T-helper 2 cell treated with Interferon-gamma antibody and Interleukin-4, amounts not matched to agents 5 μg/mL and 100 μg/mL, for 36 hours (primary cell): ENCODE data around the gene FIBCD1.
A peak's percentile ranks its signal among the peaks of the same experiment; 100 is the strongest.

Experiments used
- DNase-seq: peaks from one replicate; pipeline ENCODE4 v3.0.0; 2021; ENCODE audit warnings: low spot score
- H3K27ac Mint-ChIP-seq: one replicate; pipeline ENCODE4 v1.8.0; 2021; ENCODE audit warnings: mild to moderate bottlenecking, mixed read lengths
- H3K27me3 Mint-ChIP-seq: one replicate; pipeline ENCODE4 v1.8.0; 2021; ENCODE audit warnings: low read depth, mixed read lengths
- H3K36me3 Mint-ChIP-seq: one replicate; pipeline ENCODE4 v1.8.0; 2021; ENCODE audit warnings: low read depth, mixed read lengths
- H3K4me1 Mint-ChIP-seq: one replicate; pipeline ENCODE4 v1.8.0; 2021; ENCODE audit warnings: low read depth, mixed read lengths
- H3K4me3 Mint-ChIP-seq: one replicate; pipeline ENCODE4 v1.8.0; 2022; ENCODE audit warnings: mild to moderate bottlenecking, moderate library complexity, mixed read lengths
- H3K9me3 Mint-ChIP-seq: one replicate; pipeline ENCODE4 v1.8.0; 2021; ENCODE audit warnings: mixed read lengths

The FIBCD1 gene, protein sequence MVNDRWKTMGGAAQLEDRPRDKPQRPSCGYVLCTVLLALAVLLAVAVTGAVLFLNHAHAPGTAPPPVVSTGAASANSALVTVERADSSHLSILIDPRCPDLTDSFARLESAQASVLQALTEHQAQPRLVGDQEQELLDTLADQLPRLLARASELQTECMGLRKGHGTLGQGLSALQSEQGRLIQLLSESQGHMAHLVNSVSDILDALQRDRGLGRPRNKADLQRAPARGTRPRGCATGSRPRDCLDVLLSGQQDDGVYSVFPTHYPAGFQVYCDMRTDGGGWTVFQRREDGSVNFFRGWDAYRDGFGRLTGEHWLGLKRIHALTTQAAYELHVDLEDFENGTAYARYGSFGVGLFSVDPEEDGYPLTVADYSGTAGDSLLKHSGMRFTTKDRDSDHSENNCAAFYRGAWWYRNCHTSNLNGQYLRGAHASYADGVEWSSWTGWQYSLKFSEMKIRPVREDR

DNA sequence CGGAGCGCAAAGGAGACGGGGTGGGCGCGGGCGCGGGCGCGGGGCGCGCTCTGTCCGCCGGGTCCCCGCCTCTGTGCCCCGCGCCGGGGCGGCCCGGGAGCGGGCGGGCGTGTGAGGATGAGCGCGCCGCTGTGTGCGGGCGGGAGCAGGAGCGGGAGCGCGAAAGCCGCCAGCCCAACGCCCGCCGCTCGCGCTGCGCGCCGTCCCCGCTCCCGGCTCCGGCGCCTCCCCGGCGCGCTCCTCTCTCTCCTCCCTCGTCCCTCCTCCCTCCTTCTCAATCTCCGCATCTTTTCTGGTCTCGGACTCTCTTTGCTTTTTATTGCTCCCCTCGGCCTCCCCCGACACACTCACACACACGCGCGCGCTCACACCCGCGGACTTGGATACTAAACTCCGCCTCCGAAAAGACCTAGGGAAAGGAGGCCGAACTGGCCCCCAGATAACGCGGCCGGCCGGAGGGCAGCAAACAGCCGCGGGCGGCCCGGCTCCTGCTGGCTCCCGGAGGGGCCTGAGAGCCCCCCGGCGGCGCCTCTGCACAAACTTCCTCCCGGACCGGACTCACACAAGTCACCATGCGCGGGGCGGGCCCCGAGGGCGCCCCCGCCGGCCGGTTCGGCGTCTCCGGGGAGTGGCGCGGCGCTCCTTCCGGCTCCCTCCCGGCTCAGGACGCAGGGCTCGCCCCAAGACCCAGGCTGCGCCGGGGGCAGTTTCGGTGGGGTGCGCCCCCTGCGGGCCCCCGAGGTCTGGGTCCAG is at the start of gene FIBCD1:
Gene FIBCD1, minus strand, starts transcription at position 596 of the 753 bp plus-strand sequence. CDS start 640 bp downstream, outside the sequence.
- H3K27me3 Mint-ChIP-seq: peaks cover 54% of the 10 kb centered on the region
- peak within 1 kb of the TSS; percentile 77 for H3K4me3 Mint-ChIP-seq
- H3K9me3 Mint-ChIP-seq: no peaks in the 10 kb centered on the region
- peak; percentile 23 for DNase-seq
- H3K36me3 Mint-ChIP-seq: no peaks in the 10 kb centered on the region
- peaks cover 5% of the 10 kb centered on the region for H3K4me1 Mint-ChIP-seq
- no peak within 1 kb of the TSS for H3K27ac Mint-ChIP-seq

DNA sequence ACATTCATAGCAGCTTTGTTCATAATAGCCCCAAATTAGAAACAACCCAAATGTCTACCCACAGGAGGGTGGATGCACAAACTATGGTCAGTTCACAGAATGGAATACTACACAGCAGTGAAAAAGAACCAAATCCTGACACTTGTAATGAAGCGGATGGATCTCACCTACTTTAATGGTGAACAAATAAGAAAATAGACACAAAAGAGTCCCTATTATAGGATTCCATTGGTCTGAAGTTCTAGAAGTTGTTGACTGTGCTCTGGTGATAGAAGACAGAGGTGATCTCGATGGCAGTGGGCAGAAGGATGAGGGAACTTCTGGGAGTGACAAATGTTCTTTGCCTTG is 49.3 kb upstream of the FIBCD1 start:
- H3K27me3 Mint-ChIP-seq: no peaks in the 10 kb centered on the region
- no peak overlapping the region for H3K4me3 Mint-ChIP-seq
- no peaks in the 10 kb centered on the region for H3K4me1 Mint-ChIP-seq
- no peaks in the 10 kb centered on the region for H3K36me3 Mint-ChIP-seq
- no peak overlapping the region for H3K27ac Mint-ChIP-seq
- no peak for DNase-seq
- no peaks in the 10 kb centered on the region for H3K9me3 Mint-ChIP-seq

DNA sequence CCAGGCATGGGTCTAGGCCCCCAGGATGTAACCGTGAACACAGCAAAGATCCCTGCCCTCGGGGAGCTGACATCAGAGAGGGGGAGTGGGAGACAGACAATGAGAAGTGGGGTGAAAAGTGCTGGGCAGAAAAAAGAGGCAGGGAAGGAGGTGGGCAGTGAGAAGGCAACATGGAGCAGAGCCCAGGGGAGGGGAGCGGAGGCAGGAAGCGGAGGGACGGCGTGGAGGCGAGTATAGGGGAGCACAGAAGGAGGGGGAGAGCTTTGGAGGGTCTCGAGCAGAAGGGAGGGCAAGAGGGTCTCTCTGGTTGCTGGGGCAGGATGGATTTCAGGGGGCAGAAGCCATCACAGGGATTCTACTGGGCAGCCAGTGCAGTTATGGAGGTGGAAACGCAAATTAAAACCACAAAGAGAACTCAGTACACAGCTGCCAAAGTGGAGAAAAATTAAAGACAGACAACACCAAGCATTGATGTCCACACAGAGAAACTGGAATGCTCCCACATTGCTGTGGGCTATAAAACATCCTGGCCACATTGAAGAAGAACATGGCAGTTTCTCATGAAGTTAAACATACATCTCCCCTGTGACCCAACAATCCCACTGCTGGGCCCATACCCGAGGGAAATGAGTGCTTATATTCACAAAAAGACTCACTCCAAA is 48.8 kb upstream of the FIBCD1 start:
- H3K36me3 Mint-ChIP-seq: no peaks in the 10 kb centered on the region
- no peak overlapping the region for H3K4me3 Mint-ChIP-seq
- DNase-seq: no peak
- H3K27me3 Mint-ChIP-seq: no peaks in the 10 kb centered on the region
- H3K4me1 Mint-ChIP-seq: no peaks in the 10 kb centered on the region
- H3K27ac Mint-ChIP-seq: no peak overlapping the region
- no peaks in the 10 kb centered on the region for H3K9me3 Mint-ChIP-seq

DNA sequence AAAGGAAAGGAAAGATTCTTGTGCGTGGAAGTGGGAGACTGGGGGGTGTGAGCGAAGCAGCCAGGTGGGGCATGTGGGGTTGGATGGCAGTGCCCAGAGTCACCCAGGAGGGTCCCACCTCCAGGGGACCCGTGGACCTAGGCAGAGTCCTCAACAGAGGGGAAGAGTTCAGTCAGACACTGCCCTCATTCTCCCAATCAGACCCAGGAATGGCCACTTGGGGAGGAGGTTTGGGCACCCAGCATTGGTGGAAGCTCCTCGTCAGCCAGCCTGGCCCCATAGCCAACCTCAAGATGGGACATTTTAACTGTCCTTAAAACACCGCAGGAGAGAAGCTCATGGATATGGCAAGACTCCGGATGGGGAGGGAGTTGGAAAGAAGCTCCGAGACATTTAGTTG is 48.0 kb upstream of the FIBCD1 start:
- no peaks in the 10 kb centered on the region for H3K9me3 Mint-ChIP-seq
- no peak for DNase-seq
- no peaks in the 10 kb centered on the region for H3K36me3 Mint-ChIP-seq
- H3K27me3 Mint-ChIP-seq: no peaks in the 10 kb centered on the region
- no peak overlapping the region for H3K4me3 Mint-ChIP-seq
- H3K27ac Mint-ChIP-seq: no peak overlapping the region
- no peaks in the 10 kb centered on the region for H3K4me1 Mint-ChIP-seq

DNA sequence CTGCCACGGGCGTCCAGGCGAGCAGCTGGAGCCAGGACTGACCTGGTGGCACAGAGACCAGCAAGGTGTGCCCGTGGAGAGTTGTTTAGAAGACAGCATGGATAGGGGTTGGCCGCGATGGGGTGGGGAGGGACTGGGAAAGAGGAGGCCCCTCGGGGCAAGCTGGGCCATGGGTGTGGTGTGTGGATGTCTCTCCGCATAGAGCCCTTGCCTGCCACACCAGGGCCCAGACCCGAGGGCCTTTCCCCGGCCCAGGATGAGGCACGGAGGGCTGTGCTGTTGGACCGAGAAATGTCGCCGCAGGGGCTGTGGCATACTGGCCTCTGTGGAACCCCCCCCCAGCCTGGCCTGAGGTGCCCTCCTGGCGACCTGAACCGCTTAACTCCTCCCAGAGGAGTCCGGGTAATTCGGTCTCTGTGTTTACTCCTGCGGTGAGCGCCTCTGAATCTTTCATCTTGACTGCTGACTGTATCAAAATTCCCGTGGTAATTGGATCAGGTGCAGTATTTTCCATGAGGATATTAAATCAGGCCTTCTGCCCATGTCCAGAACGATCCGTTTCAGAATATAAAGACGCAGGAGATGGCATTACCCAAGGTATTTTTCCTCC is 47.4 kb upstream of the FIBCD1 start:
- no peaks in the 10 kb centered on the region for H3K4me1 Mint-ChIP-seq
- no peaks in the 10 kb centered on the region for H3K27me3 Mint-ChIP-seq
- H3K36me3 Mint-ChIP-seq: no peaks in the 10 kb centered on the region
- no peak for DNase-seq
- H3K27ac Mint-ChIP-seq: no peak overlapping the region
- no peak overlapping the region for H3K4me3 Mint-ChIP-seq
- H3K9me3 Mint-ChIP-seq: no peaks in the 10 kb centered on the region

DNA sequence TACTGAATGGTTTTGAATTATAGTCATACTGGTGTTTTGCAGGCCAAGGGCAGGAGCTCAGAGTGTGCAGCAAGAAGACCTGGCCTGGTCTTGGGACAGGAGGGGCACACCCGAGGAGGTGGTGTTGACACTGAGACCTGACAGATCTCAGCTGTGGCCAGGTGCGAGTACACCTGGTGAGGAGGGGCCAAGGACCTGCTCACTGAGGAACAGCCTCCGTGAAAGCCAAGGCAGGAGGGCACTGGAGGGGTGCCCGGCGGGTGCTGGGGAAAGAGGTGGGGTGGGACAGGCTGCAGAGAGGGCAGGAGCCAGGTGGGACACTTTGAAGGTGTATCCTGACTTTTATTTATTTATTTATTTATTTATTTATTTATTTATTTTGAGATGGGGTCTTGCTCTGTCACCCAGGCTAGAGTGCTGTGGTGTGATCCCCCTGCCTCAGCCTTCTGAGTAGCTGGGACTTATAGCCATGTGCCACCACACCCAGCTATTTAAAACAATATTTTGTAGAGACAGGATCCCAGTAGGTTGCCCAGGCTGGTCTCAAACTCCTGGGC is 46.6 kb upstream of the FIBCD1 start:
- no peak overlapping the region for H3K4me3 Mint-ChIP-seq

DNA sequence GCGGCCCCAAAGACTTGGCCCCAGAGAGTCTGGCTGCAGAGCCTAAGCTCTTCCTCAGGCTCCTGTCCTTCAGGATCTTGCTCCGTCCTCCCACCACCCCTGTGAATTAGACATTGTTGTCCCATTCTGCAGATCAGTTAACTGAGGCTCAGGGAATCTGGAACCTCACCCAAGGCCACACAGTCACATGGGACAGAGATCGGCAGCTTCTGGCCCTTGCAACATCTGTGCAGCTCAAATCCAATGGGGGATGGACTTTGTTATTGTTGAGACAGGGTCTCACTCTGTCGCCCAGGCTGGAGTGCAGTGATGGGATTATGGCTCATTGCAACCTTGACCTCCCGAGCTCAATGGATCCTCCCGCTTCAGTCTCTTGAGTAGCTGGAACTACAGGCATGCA is 46.0 kb upstream of the FIBCD1 start:
- H3K27me3 Mint-ChIP-seq: no peaks in the 10 kb centered on the region
- H3K4me1 Mint-ChIP-seq: no peaks in the 10 kb centered on the region
- no peak for DNase-seq
- H3K27ac Mint-ChIP-seq: no peak overlapping the region
- H3K4me3 Mint-ChIP-seq: no peak overlapping the region
- H3K36me3 Mint-ChIP-seq: no peaks in the 10 kb centered on the region
- H3K9me3 Mint-ChIP-seq: no peaks in the 10 kb centered on the region

More for the DNA sequence above, 46.6 kb upstream of the FIBCD1 start:
- H3K9me3 Mint-ChIP-seq: no peaks in the 10 kb centered on the region
- H3K36me3 Mint-ChIP-seq: no peaks in the 10 kb centered on the region
- no peak for DNase-seq
- H3K4me1 Mint-ChIP-seq: no peaks in the 10 kb centered on the region
- H3K27me3 Mint-ChIP-seq: no peaks in the 10 kb centered on the region
- no peak overlapping the region for H3K27ac Mint-ChIP-seq

DNA sequence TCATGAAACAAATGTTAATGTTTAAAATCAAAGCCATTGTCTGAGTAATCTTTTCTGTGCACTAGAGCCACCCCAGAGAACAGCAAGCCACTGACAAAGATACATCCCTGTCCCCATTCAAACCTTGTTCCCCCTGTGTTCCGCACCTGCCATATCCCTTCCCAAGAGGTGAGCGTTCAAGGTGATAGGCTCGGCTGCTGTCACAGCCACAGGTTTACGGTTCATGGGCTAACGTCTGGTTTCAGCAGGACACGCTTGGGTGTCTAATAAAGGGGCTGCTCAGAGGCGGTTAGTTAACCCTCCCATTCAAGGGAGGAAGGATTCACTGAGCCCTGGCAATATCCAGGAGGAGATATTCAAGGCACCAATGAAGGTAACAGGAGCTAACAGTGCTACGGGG is 45.5 kb upstream of the FIBCD1 start:
- Mint-ChIP-seq H3K36me3 (no peaks in the 10 kb centered on the region), H3K4me3 (no peak overlapping the region), H3K27me3 (no peaks in the 10 kb centered on the region), H3K27ac (no peak overlapping the region), H3K4me1 (no peaks in the 10 kb centered on the region), H3K9me3 (no peaks in the 10 kb centered on the region)
- no peak for DNase-seq

DNA sequence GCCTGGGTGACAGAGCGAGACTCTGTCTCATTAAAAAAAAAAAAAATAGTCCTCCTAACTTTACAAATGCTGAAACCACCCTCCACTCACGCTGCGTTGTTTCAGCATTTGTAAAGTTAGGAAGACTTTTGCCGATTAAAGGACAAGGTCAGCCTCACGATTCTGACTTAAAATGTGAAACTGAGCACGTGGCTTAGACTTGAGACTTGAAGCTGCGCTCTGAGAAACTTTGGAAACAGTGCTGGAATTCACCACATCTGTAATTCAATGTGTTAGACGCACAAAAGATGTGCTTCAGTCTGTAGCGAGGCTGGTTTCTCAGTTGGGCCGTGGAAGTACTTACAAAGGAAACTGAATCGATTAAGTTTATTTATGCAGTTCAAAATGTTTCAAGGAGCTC is 44.9 kb upstream of the FIBCD1 start:
- H3K4me1 Mint-ChIP-seq: no peaks in the 10 kb centered on the region
- H3K27me3 Mint-ChIP-seq: no peaks in the 10 kb centered on the region
- H3K27ac Mint-ChIP-seq: no peak overlapping the region
- no peak for DNase-seq
- no peaks in the 10 kb centered on the region for H3K36me3 Mint-ChIP-seq
- H3K4me3 Mint-ChIP-seq: no peak overlapping the region
- H3K9me3 Mint-ChIP-seq: no peaks in the 10 kb centered on the region

DNA sequence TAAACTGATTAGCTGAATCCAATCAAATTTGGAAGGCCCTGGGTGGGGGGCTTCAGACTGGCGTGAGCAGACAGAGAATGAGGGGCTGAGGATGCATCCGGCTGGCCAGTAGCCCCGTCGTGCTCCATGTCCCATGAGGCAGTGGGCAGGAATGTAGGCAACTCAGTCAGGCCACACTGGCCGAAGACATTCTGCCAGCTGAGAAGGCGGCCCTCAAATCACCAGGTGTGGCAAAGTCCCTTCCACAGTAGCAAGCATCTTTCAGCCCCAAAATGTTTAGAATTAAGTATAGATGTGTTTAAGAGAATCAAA is 44.3 kb upstream of the FIBCD1 start:
- no peak for DNase-seq
- Mint-ChIP-seq H3K27ac (no peak overlapping the region), H3K27me3 (no peaks in the 10 kb centered on the region), H3K9me3 (no peaks in the 10 kb centered on the region), H3K4me3 (no peak overlapping the region), H3K36me3 (no peaks in the 10 kb centered on the region), H3K4me1 (no peaks in the 10 kb centered on the region)

DNA sequence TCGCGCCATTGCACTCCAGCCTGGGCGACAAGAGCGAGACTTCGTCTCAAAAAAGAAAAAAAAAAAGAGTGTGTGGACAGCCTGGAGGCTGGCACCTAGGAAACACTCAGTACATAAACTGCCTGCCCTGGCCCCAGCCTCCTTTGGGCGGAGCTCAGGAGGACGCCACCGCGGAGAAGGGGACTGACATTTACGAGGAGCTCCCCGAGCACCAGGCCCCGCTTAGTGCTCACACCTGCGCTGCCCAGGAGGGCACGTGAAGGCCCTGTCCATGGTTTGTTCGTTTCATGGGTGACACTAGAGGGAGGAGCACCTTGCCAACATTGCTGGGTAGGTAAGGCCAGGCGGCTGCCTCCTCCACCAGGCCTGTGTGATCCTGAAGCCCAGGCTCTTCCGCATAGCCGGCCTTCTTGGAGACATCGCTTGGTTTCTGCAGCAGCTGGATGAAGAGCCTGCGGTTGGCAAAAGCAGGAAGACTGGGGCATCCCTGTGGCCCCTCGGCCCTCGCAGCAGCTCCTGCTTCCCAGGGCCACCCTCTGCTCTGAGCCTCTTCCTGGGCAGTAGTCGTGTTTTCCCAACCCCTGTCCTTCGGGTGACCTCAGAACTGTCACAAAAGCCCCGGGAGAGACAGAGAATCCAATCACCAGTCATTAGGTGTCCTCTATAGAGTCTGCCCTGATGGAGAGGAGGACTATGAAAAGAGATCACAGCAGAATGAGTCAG is 43.8 kb upstream of the FIBCD1 start:
- no peaks in the 10 kb centered on the region for H3K36me3 Mint-ChIP-seq
- no peaks in the 10 kb centered on the region for H3K9me3 Mint-ChIP-seq
- H3K27me3 Mint-ChIP-seq: no peaks in the 10 kb centered on the region
- H3K27ac Mint-ChIP-seq: no peak overlapping the region
- H3K4me1 Mint-ChIP-seq: no peaks in the 10 kb centered on the region
- H3K4me3 Mint-ChIP-seq: no peak overlapping the region
- DNase-seq: no peak

DNA sequence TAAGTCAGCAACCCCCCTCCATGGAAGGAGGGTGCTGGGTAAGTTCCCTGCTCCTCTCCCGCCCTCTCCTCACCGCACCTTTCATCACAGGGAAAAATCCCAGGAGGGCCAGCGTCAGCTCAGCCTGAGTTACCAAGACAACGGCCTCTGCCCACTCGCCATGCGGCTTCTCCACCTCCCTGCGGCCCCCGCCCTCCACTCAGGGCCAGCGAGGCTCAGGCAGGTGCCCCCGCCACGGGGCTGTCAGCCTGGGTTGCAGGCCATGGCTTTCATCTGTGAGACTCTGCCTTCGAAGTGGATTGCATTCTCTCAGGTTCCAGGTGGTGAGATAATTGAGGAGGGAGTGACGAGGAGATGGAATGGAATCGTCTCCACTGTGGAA is 42.7 kb upstream of the FIBCD1 start:
- no peak overlapping the region for H3K27ac Mint-ChIP-seq

DNA sequence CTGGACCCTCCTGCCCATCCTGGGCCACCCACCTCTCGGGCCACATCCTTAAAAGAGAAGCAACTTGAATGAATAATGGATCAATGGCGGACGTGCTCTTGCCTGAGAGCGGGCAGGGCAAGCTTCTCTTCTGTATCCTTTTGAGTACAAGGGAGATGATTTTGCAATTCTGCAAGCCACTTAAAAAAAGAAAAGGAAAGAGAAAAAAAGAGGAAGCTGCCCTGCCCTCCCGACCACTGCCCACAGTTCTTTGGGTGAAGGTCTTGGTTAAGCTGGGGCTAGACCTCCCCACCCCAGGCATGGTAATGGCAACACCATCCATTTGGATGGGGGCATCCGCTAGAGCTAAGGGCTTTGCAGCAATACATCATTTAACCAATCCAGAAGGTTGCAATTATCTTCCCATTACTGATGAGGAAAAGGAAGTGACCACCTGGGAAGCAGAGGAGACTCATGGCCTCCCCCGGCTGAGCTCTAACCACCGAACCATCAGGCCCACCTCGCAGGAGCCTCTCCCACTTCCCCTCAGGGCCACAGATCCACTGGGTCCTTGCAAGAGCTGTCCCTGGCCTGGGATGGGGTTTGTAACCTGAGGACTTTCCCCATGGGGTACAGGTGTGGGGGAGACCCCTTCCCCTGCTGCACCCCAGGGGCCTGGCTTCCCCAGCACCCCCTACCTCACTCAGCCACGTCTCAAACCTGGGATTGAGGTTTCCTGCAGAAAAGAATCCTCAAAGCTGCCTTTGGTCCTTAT is 42.1 kb upstream of the FIBCD1 start:
- H3K27ac Mint-ChIP-seq: no peak overlapping the region
- H3K9me3 Mint-ChIP-seq: no peaks in the 10 kb centered on the region
- no peaks in the 10 kb centered on the region for H3K27me3 Mint-ChIP-seq
- H3K4me1 Mint-ChIP-seq: no peaks in the 10 kb centered on the region
- no peak for DNase-seq
- no peak overlapping the region for H3K4me3 Mint-ChIP-seq
- H3K36me3 Mint-ChIP-seq: no peaks in the 10 kb centered on the region

More for the DNA sequence above, 42.7 kb upstream of the FIBCD1 start:
- Mint-ChIP-seq H3K36me3 (no peaks in the 10 kb centered on the region), H3K4me1 (no peaks in the 10 kb centered on the region), H3K9me3 (no peaks in the 10 kb centered on the region), H3K4me3 (no peak overlapping the region), H3K27me3 (no peaks in the 10 kb centered on the region)
- no peak for DNase-seq
